Measurements from ENCODE around the gene SPAG5.

DNA sequence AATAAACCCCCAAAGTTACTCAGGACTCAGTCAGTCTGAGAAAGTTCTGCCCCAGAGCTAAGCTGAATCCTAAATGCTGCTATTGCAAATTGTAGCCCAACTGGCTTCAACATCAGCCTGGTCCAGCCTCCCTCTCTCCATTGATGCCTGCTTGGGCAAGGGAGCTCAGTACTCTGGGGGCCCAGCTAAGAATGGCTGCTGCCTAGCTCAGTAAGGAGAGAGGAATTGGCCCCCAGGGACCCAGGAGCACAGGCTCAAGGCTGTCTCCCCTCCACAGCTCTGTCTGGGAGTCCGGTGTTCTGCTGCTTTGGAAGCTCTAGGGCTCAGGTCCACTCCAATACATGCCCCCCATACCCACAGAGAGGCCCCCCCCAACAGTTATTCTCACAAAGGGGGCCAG is 48.0 kb downstream of the SPAG5 start:
- TF ChIP-seq, protein P1, sequence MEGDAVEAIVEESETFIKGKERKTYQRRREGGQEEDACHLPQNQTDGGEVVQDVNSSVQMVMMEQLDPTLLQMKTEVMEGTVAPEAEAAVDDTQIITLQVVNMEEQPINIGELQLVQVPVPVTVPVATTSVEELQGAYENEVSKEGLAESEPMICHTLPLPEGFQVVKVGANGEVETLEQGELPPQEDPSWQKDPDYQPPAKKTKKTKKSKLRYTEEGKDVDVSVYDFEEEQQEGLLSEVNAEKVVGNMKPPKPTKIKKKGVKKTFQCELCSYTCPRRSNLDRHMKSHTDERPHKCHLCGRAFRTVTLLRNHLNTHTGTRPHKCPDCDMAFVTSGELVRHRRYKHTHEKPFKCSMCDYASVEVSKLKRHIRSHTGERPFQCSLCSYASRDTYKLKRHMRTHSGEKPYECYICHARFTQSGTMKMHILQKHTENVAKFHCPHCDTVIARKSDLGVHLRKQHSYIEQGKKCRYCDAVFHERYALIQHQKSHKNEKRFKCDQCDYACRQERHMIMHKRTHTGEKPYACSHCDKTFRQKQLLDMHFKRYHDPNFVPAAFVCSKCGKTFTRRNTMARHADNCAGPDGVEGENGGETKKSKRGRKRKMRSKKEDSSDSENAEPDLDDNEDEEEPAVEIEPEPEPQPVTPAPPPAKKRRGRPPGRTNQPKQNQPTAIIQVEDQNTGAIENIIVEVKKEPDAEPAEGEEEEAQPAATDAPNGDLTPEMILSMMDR (IDR thresholded peaks at IDR 0.05): no peak
- TF ChIP-seq EZH2phosphoT487 (IDR thresholded peaks at IDR 0.05) (no peak), EZH2 (IDR thresholded peaks at IDR 0.05) (no peak)
